RWPE1 (cell line): Measurements from ENCODE around the gene PWWP2B.
"Not testable (repeated sequence)": the region's sequence is repeated elsewhere in the genome, so short reads cannot be mapped to it uniquely, and the experiment has no call there.

Experiments
- CTCF ChIA-PET: fragments of 350-600 bp; sonication (Branson Sonifier 250); formaldehyde crosslinking; extraction: SDS; loops from one replicate; lab custom pipeline; 2021; lab: Yijun Ruan, JAX
- POLR2A ChIA-PET: fragments of 400-600 bp; formaldehyde crosslinking; extraction: SDS; loops from one replicate; lab custom pipeline; 2020; ENCODE audit warnings: antibody characterized with exemption; ENCODE audit not compliant: low non-redundant PET; lab: Yijun Ruan, JAX
- DNase-seq: peaks from one replicate; pipeline ENCODE4 v3.0.0; 2012; ENCODE audit warnings: low spot score
- H3K27ac ChIP-seq: fragments of 450-650 bp; 2 replicates; pipeline ENCODE4 v1.5.1; 2017
- CTCF ChIP-seq: fragments of 450-650 bp; conservative IDR thresholded peaks from 2 replicates; pipeline ENCODE4 v1.5.1; 2017; ENCODE audit warnings: low read depth, mild to moderate bottlenecking

The PWWP2B gene

DNA sequence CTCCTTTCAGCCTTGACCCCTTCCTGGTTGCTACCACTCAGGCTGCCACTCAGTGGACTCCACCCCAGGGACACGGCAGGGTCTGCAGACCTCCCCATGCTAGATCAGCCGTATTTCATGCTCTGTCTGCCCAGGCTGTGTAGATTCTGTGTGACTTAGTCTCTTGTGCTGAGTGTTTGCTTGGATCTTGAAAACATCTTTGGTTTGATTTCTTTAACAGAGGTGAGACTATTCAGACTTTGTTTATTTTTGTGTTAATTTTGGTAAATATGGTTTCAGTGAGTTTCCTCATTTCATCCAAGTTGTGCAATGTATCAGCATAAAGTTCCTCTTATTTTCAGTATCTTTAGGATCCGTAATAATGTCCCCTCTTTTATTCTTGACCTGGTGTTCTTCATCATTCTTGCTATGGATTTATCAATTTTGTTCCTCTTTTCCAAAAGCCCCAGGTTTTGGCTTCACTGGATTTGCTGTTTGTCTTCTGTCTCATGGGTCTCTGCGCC is 21.2 kb upstream of the PWWP2B start:
- ChIA-PET CTCF (no interaction called here), POLR2A (no interaction called here)
- no peak for DNase-seq
- H3K27ac ChIP-seq, result no peak overlapping the region
- no peak for TF ChIP-seq CTCF

DNA sequence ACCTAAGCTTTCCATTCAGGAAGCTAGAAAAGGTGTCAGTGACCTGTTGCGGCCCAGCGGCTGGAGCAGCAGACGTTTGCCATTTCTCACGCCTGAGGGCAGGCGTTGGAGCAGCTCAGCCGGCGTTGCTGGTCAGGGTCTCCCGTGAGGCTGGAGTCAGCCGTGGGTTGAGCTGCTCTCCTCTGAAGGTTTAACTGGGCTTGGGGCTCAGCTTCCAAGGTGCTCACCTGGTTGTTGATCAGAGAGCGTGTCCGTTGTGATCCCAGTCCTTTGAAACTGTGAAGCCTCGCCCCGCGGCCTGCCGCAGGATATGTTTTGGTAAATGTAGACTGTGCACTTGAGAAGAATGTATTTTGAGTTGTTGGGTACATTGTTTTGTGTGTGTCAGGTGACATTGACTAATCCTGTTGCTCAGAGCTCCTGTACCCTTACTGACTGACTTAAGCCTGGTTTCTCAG is 20.6 kb upstream of the PWWP2B start:
- no peak for DNase-seq
- TF ChIP-seq CTCF, result no peak
- CTCF ChIA-PET, result interaction anchor here (0.7 kb wide), 2 partner anchors 31 to 79 kb away, joined by 3 read pairs; no protein-coding TSS in a partner anchor
- POLR2A ChIA-PET, result no interaction called here
- no peak overlapping the region for H3K27ac ChIP-seq

DNA sequence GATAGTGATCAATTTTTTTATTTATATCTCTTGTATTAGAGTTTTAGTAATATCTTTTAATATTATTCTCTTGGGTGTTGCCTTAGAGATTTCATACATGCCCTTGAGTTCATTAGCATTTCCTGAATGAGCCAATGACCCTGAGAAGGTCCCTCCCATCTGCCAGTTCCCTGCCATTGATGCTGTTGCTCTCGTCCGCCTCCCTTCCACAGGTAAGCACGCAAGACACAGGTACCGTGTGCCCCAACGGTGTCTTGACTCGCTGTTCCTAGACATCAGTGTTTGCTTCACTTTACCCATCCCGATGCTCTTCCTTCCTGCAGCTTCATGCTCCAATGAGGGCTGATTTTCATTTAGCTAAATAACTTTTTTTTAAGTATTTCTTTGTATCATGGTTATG is 19.7 kb upstream of the PWWP2B start:
- TF ChIP-seq CTCF, result no peak
- ChIA-PET POLR2A (no interaction called here), CTCF (no interaction called here)
- DNase-seq, result no peak
- H3K27ac ChIP-seq, result no peak overlapping the region

DNA sequence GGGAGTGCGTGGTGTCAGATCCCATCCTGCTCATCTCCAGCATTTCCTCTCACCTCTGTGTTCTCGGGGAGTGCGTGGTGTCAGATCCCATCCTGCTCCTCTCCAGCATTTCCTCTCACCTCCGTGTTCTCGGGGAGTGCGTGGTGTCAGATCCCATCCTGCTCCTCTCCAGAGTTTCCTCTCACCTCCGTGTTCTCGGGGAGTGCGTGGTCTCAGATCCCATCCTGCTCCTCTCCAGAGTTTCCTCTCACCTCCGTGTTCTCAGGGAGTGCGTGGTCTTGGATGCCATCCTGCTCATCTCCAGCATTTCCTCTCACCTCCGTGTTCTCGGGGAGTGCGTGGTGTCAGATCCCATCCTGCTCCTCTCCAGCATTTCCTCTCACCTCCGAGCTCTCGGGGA is 18.0 kb upstream of the PWWP2B start:
- DNase-seq, CTCF ChIA-PET, POLR2A ChIA-PET, H3K27ac ChIP-seq: not testable (repeated sequence)

DNA sequence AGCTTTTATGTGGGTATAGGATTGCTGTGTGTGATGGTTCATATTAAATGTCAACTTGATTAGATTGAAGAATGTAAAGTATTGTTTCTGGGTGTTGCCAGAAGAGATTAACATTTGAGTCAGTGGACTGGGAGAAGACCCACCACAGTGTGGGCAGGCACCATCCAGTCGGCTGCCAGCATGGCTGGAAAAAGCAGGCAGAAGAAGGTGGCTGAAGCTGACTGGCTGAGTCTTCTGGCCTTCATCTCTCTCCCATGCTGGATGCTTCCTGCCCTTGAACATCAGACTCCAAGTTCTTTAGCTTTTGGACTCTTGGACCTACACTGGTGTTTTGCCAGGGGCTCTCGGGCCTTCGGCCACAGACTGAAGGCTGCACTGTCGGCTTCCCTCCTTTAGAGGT is 16.0 kb upstream of the PWWP2B start:
- CTCF ChIA-PET, result interaction anchor here (0.6 to 0.7 kb wide), 2 partner anchors 10 to 102 kb away, joined by 3 read pairs; no protein-coding TSS in a partner anchor
- POLR2A ChIA-PET, H3K27ac ChIP-seq, DNase-seq: not testable (repeated sequence)

DNA sequence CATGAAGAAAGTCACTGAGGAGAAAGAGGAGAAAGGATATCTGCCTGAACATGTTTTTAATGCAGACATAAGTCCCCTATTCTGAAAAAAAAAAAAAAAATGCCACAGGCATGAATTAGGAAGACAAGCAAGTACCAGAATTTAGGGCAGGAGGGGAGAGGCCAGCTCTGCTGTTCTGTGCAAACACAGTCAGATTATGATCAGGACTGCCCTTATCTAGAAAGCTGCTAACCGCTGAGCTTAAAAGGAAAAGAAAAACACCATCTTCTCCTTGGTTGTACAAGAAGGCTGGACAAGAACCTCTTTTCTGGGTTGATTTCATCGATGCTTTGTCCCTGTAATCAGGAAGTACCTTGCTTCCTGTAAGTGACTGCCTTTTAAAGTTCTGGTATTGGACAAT is 15.3 kb upstream of the PWWP2B start:
- no peak for DNase-seq
- no peak for TF ChIP-seq CTCF
- no peak overlapping the region for H3K27ac ChIP-seq
- POLR2A ChIA-PET, result no interaction called here
- CTCF ChIA-PET, result interaction anchor here (0.7 kb wide), 1 partner anchor 99 kb away, joined by 4 read pairs; no protein-coding TSS in a partner anchor

DNA sequence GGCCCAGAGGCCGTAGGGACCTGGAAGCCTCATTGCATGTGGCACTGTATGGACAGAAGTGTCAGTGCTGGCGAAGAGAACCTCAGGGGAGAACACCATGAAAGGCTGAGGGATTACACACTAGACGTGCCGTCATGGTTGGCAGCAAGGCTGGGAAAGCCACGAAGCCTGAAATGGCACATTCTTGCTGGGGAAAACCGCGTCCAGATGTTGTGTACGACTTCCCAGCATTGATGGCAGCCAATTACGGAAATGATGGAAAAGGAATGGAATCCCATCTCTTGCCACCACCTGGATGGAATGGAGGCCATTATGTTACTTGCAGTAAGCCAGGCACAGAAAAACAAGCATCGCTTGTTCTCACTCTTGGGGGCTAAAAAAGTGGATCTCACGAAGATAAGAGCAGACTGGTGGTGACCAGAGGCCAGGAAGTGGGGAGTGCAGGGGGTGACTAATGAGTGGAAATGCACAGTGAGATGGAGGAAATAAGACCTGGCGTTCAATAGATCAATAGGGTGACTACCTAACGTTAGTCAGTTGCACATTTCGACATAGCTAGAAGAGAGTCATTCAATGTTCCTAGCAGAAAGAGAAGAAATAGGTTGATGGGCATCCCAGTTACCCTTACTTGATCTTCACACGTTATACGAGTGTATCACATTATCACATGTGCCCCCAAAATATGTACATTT is 14.6 kb upstream of the PWWP2B start:
- no peak for DNase-seq
- POLR2A ChIA-PET, result no interaction called here
- H3K27ac ChIP-seq, result no peak overlapping the region
- CTCF ChIA-PET, result interaction anchor here (0.7 kb wide), 1 partner anchor 100 kb away, joined by 4 read pairs; no protein-coding TSS in a partner anchor
- no peak for TF ChIP-seq CTCF
